PC-3 (cell line): Measurements from ENCODE around the gene GDF11. TPM values are rescaled to one million over a fixed set of nuclear protein-coding genes. Genes with fewer than 3 reads are reported as not detected.

Experiments
- ATAC-seq: fragments of 200-7000 bp; cut with Tn5 transposase; 2 replicates; pipeline ENCODE4 v1.9.1; 2020; ENCODE audit warnings: mild to moderate bottlenecking, moderate library complexity
- Bru-seq: library from RNA; stranded (reverse); fragments of 400-500 nt; gene quantifications from one replicate; lab custom pipeline; 2021; lab: Mats Ljungman, UMichigan
- BruChase-seq, 2 experiments: library from RNA; stranded (reverse); fragments of 400-500 nt; gene quantifications; one replicate each; lab custom pipeline; 2021; lab: Mats Ljungman, UMichigan
- BruUV-seq: library from RNA; stranded (reverse); fragments of 400-500 nt; replicated peaks from 2 replicates; lab custom pipeline; 2021; lab: Mats Ljungman, UMichigan
- CTCF ChIA-PET: fragments of 300-600 bp; sonication (Branson Sonifier 250); formaldehyde crosslinking; loops from one replicate; lab custom pipeline; 2022; ENCODE audit warnings: antibody characterized with exemption; lab: Charles Lee
- POLR2A ChIA-PET: fragments of 300-600 bp; sonication (Branson Sonifier 250); formaldehyde crosslinking; loops from one replicate; lab custom pipeline; 2022; ENCODE audit warnings: antibody characterized with exemption; ENCODE audit not compliant: unreplicated experiment; lab: Charles Lee
- DNase-seq: peaks from one replicate; pipeline ENCODE4 v3.0.0-alpha.2; 2015
- H2AFZ ChIP-seq: fragments of 300-600 bp; sonication (generic); 2 replicates; pipeline ENCODE4 v1.6.0; 2016; ENCODE audit warnings: antibody characterized with exemption, low read length
- H3F3A ChIP-seq: fragments of 300-600 bp; sonication (generic); one replicate; pipeline ENCODE4 v1.6.0; 2017; ENCODE audit warnings: antibody characterized with exemption, low read length, control low read depth, mild to moderate bottlenecking; ENCODE audit not compliant: unreplicated experiment
- H3K27ac ChIP-seq: fragments of 300-600 bp; sonication (generic); 2 replicates; pipeline ENCODE4 v1.5.1; 2016; ENCODE audit warnings: mild to moderate bottlenecking, low read length
- H3K27me3 ChIP-seq: fragments of 300-600 bp; sonication (generic); 2 replicates; pipeline ENCODE4 v1.6.1; 2016; ENCODE audit warnings: low read length, mixed read lengths
- H3K36me3 ChIP-seq: fragments of 300-600 bp; sonication (generic); 2 replicates; pipeline ENCODE4 v1.6.1; 2016; ENCODE audit warnings: low read depth, mixed run types, low read length, mixed read lengths
- H3K4me1 ChIP-seq: fragments of 300-600 bp; sonication (generic); 2 replicates; pipeline ENCODE4 v1.5.1; 2016; ENCODE audit warnings: low read length; ENCODE audit not compliant: insufficient read depth
- H3K4me2 ChIP-seq: fragments of 300-600 bp; sonication (generic); 2 replicates; pipeline ENCODE4 v1.6.0; 2016; ENCODE audit warnings: low read length
- H3K4me3 ChIP-seq: fragments of 300-600 bp; sonication (generic); 2 replicates; pipeline ENCODE4 v1.5.1; 2016; ENCODE audit warnings: mild to moderate bottlenecking, low read length, mixed read lengths
- H3K79me2 ChIP-seq: fragments of 300-600 bp; sonication (generic); 2 replicates; pipeline ENCODE4 v1.6.1; 2017; ENCODE audit warnings: low read length, mixed read lengths
- H3K9ac ChIP-seq: fragments of 300-600 bp; sonication (generic); 2 replicates; pipeline ENCODE4 v1.6.0; 2016; ENCODE audit warnings: mild to moderate bottlenecking, low read length
- H3K9me2 ChIP-seq: fragments of 300-600 bp; sonication (generic); replicated peaks from 2 replicates; pipeline ENCODE4 v1.6.1; 2016; ENCODE audit warnings: mixed run types, low read length, mixed read lengths
- H3K9me3 ChIP-seq: fragments of 300-600 bp; sonication (generic); 2 replicates; pipeline ENCODE4 v1.6.1; 2016; ENCODE audit warnings: low read length, mixed read lengths
- H4K20me1 ChIP-seq: fragments of 300-600 bp; sonication (generic); 2 replicates; pipeline ENCODE4 v1.6.1; 2016; ENCODE audit warnings: low read length, mixed read lengths
- EZH2 ChIP-seq: fragments of 300-600 bp; sonication (generic); IDR thresholded peaks from one replicate; pipeline ENCODE4 v1.6.1; 2017; ENCODE audit warnings: antibody characterized with exemption, mild to moderate bottlenecking, low read length; ENCODE audit not compliant: unreplicated experiment
- EZH2phosphoT487 ChIP-seq: fragments of 300-600 bp; sonication (generic); IDR thresholded peaks from 2 replicates; pipeline ENCODE4 v1.6.1; 2018; ENCODE audit warnings: mild to moderate bottlenecking, antibody characterized with exemption, low read length, borderline replicate concordance
- intact Hi-C: fragments of 100-400 bp; cut with micrococcal nuclease; formaldehyde crosslinking; loops from 2 replicates; pipeline ENCODE4 v1.9.0; 2023
- long read RNA-seq: library from polyadenylated mRNA; unstranded; transcript quantifications from one replicate; pipeline ENCODE4 v2.0.0, GENCODE V29; 2021; ENCODE audit not compliant: unreplicated experiment
- total RNA-seq: library from RNA; depleted of rRNA; stranded (reverse); fragments of >200 nt; gene quantifications from 2 replicates; pipeline ENCODE4 v1.2.3, GENCODE V29; 2014; rRNA removed
- TF ChIP-seq, protein P1 (sequence below): fragments of 300-600 bp; sonication (generic); conservative IDR thresholded peaks from 2 replicates; pipeline ENCODE4 v1.5.1; 2017; ENCODE audit warnings: antibody characterized with exemption, low read depth, mild to moderate bottlenecking, low read length

Gene GDF11
- total RNA-seq (7.1 and 17.4 TPM in 2 replicates), Bru-seq, nascent RNA (percentile 53 among the genes with signal in this experiment), BruChase-seq, experiment 1, labeled RNA remaining after a 6-hour chase (percentile 74 among the genes with signal in this experiment), BruChase-seq, experiment 2, labeled RNA remaining after a 2-hour chase (percentile 71 among the genes with signal in this experiment)
- long read RNA-seq, full-length matches to known transcripts: 4 of 26 reads
- long read RNA-seq, partial matches to known transcripts: 0 of 26 reads
- long read RNA-seq, other reads (novel, unspliced or antisense): 22 of 26 reads

DNA sequence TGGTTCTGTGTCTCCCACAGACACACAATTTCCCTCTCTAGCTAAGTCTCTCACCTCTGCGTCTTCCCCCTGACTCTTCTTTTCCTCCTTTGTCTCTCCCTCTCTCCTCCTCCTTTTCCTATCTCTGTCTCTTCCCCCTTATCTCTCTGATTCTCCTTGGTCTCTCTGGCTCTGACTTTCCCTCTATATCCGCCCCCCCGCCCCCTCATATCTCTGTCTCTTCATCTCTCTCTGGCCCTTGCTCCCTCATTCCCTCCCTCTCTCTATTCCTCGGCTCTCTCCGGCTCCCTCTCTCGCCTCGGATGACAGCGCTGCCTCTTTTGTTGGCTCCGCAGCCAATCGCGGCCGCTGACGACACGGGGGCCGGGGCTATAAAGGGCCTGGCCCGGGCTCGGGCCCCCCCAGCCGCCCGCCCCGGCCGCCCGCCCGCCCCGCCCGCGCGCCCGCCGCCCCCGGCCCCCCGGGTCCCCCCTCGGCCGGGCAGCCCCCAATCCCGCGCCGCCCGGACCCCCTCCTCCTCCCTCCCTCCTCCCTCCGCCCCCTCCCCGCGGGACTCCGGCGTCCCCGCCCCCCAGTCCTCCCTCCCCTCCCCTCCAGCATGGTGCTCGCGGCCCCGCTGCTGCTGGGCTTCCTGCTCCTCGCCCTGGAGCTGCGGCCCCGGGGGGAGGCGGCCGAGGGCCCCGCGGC lies at the start of gene GDF11:
Gene GDF11 (plus strand): TSS at position 404 of the 687 bp plus-strand sequence. CDS start 195 bp downstream, at position 599.
- DNase-seq (peak; percentile 80), ATAC-seq (peak; percentile 73)
- Histone ChIP-seq H3K9me3 (no peaks in the 10 kb centered on the region), H3K9me2 (no peaks in the 10 kb centered on the region), H3K4me1 (peaks cover 20% of the 10 kb centered on the region), H3K27ac (no peak within 1 kb of the TSS), H3K4me3 (peak within 1 kb of the TSS; percentile 87), H2AFZ (peak within 1 kb of the TSS; percentile 95), H3F3A (no peaks in the 10 kb centered on the region), H3K4me2 (peak within 1 kb of the TSS; percentile 100), H3K27me3 (no peaks in the 10 kb centered on the region), H3K79me2 (no peaks in the 10 kb centered on the region), H3K9ac (peak within 1 kb of the TSS; percentile 41; the same call in 1 of the 2 replicates), H3K36me3 (no peaks in the 10 kb centered on the region), H4K20me1 (no peaks in the 10 kb centered on the region)
- intact Hi-C loops: loop anchor here (5.0 kb wide), 1 partner anchor 74 kb away; the partner anchor contains the start of genes ORMDL2 and SARNP
- no TSS peak for BruUV-seq
- ChIA-PET POLR2A (interaction anchor here (0.5 kb wide), 1 partner anchor 361 kb away, joined by 5 read pairs; the partner anchor contains the start of gene PA2G4), CTCF (no interaction called here)
- TF ChIP-seq, protein P1, sequence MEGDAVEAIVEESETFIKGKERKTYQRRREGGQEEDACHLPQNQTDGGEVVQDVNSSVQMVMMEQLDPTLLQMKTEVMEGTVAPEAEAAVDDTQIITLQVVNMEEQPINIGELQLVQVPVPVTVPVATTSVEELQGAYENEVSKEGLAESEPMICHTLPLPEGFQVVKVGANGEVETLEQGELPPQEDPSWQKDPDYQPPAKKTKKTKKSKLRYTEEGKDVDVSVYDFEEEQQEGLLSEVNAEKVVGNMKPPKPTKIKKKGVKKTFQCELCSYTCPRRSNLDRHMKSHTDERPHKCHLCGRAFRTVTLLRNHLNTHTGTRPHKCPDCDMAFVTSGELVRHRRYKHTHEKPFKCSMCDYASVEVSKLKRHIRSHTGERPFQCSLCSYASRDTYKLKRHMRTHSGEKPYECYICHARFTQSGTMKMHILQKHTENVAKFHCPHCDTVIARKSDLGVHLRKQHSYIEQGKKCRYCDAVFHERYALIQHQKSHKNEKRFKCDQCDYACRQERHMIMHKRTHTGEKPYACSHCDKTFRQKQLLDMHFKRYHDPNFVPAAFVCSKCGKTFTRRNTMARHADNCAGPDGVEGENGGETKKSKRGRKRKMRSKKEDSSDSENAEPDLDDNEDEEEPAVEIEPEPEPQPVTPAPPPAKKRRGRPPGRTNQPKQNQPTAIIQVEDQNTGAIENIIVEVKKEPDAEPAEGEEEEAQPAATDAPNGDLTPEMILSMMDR: no peak
- no peak for TF ChIP-seq EZH2phosphoT487
- TF ChIP-seq EZH2: no peak

DNA sequence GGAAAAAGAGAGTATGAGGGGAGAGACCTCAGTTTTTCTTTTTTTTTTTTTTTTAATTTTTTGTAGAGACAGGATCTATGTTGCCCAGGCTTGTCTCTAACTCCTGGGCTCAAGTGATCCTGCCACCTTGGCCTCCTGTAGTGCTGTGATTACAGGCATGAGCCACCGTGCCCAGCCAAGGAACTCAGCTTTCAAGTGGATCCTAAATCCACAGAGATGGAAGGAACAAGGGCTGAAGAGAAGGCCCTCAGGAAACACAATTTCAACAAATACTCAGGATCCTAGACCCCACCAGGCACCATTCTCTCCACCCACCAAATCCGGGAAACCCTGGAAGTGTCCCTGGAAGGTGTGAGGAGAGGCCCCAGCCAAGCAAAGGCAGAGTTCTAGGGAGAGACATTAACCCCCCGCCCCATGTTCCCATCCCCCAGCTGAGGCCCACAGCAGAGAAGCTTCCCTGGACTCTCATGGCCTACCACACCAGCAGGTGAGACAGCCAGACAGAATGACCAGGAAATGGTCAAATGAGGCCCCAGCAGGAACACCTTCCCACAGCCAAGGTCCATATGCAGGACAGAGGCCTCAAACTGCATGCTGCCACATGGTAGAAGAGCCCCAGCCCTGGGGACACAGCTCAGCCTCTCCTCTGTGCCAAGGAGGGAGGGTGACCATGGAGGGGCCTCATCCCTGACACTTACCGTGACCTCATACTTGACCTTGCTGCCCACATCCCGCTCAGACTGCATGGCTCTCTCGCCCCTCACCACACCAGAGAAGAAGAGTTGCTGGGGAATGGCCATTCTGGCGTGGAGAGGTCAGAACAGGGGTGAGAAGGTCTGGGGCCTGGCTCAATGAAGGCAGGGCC lies 49.4 kb upstream of the GDF11 start:
- H3K4me2 ChIP-seq: no peak overlapping the region
- no peaks in the 10 kb centered on the region for H3F3A ChIP-seq
- intact Hi-C loops: no loop called here
- no peaks in the 10 kb centered on the region for H3K36me3 ChIP-seq
- DNase-seq (no peak), ATAC-seq (no peak)
- H3K27me3 ChIP-seq: no peaks in the 10 kb centered on the region
- POLR2A ChIA-PET: no interaction called here
- no peaks in the 10 kb centered on the region for H3K9me3 ChIP-seq
- no peak for TF ChIP-seq EZH2
- H4K20me1 ChIP-seq: no peaks in the 10 kb centered on the region
- no peaks in the 10 kb centered on the region for H3K9me2 ChIP-seq
- H3K27ac ChIP-seq: no peak overlapping the region
- H3K4me3 ChIP-seq: no peak overlapping the region
- H3K4me1 ChIP-seq: no peaks in the 10 kb centered on the region
- H2AFZ ChIP-seq: no peak overlapping the region
- no peaks in the 10 kb centered on the region for H3K79me2 ChIP-seq
- no TSS peak for BruUV-seq
- H3K9ac ChIP-seq: no peak overlapping the region
- CTCF ChIA-PET: no interaction called here

DNA sequence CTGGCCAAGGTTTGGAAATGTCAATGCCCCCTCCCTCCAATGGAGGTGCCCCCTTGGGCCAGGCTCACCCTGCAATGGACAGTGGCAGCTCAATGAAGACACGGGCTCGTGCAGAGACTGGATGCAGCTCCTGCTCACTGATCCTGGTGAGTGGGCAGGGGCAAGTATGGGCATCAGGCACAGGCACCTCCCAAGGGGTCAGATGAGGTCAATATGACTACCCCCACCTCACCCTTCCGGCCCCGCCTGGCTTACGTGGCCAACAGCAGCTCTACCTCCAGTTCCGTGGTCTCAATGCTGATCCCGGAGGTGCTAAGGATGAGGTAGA lies 48.8 kb upstream of the GDF11 start:
- H3K4me1 ChIP-seq: no peaks in the 10 kb centered on the region
- H2AFZ ChIP-seq: no peak overlapping the region
- H3K9me3 ChIP-seq: no peaks in the 10 kb centered on the region
- ChIA-PET POLR2A (no interaction called here), CTCF (no interaction called here)
- H3K4me3 ChIP-seq: no peak overlapping the region
- H3K79me2 ChIP-seq: no peaks in the 10 kb centered on the region
- no peaks in the 10 kb centered on the region for H3F3A ChIP-seq
- H3K9me2 ChIP-seq: no peaks in the 10 kb centered on the region
- H3K36me3 ChIP-seq: no peaks in the 10 kb centered on the region
- DNase-seq (no peak), ATAC-seq (no peak)
- no peak overlapping the region for H3K4me2 ChIP-seq
- H3K9ac ChIP-seq: no peak overlapping the region
- intact Hi-C loops: no loop called here
- BruUV-seq: no TSS peak
- TF ChIP-seq EZH2 (no peak), EZH2phosphoT487 (no peak)
- TF ChIP-seq, protein P1: no peak
- no peak overlapping the region for H3K27ac ChIP-seq
- no peaks in the 10 kb centered on the region for H4K20me1 ChIP-seq
- no peaks in the 10 kb centered on the region for H3K27me3 ChIP-seq
